Measurements from ENCODE around the gene ADRB1. TPM values are rescaled to one million over a fixed set of nuclear protein-coding genes. Genes with fewer than 3 reads are reported as not detected.

ADRB1 gene
- total RNA-seq, 4 donors from 2014 or later: 0.34 to 4.9 (median 2.8) TPM

DNA sequence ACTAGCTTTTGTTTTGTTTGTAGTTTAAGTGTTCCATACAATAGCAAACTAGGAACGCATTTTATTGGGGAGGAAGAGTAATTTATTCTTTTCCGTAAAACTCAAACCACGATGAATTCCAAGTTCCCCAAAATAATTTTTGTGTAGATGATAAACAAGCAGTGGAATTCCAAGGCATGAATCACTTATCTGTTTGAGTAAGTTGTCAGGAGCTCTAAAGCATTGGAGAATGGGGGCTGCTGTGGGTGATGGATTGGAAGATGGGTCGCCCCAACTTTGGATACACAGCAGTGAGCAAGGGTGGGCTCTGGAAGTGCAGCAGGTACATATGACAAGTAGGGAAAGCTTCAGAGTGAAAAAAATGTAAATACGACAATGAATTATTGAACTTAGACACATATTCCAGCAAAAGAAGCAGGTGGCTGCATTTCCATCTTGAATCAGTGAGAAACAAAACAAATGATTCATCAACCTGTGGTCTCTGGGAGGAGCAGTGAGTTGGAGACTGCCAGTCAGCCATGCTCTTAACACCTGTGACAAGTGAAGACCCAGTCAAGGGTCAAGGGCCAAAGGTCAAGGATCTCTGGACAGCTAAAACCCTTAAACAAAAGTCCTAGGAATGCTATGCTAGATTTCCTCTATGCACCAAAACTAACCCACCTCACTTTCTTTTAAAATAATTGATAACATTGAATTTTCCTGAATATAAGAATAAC is 34.2 kb upstream of the ADRB1 start:
- TF ChIP-seq CTCF (IDR thresholded peaks at IDR 0.05; ENCODE audit: low read depth): no peak

DNA sequence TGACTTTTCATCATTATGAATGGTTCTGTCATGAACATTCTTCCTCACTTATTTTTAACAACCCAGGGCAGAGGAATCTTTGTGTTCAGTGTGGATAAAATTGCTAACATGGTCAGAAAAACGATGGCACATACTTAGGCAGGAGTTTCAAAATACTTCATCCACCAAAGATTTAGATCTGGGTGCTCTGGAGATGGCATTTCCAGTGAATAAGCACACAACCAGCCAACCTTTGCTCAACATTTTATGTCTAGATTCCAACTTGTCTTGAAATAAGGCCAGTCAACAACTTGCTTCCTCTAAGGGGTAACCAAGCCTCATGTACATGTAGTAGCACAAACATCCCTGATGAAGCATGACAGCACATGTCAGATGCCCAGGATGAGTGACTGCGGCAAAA is 33.4 kb upstream of the ADRB1 start:
- TF ChIP-seq CTCF (IDR thresholded peaks at IDR 0.05; ENCODE audit: low read depth): no peak

- no peak for TF ChIP-seq CTCF (IDR thresholded peaks at IDR 0.05; ENCODE audit: low read depth)
These were observed 31.0 kb upstream of the ADRB1 start for GRCh38 chr10:114012650-114013049.

GRCh38 chr10:114015708-114016107 is 28.0 kb upstream of the ADRB1 start:
- TF ChIP-seq CTCF (IDR thresholded peaks at IDR 0.05; ENCODE audit: low read depth): no peak

GRCh38 chr10:114017271-114017670 is 26.4 kb upstream of the ADRB1 start:
- TF ChIP-seq CTCF (IDR thresholded peaks at IDR 0.05; ENCODE audit: low read depth): no peak

GRCh38 chr10:114017873-114018272 is 25.8 kb upstream of the ADRB1 start:
- no peak for TF ChIP-seq CTCF (IDR thresholded peaks at IDR 0.05; ENCODE audit: low read depth)

DNA sequence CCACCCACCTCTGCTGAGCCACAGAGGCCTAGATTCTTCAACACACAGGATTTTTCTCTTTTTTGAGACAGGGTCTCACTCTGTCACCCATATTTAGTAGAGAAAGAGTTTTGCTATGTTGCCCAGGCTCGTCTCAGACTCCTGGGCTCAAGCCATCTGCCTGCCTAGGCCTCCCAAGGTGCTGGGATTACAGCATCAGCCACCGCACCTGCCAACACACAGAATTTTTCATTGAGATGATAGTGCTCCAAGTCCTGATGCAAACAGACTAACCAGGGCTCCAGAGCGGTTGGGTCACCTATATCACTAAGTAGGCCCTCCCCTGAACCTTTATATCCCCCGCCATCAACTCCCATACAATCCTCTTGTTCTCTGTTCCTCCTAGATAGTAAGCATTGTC is 24.4 kb upstream of the ADRB1 start:
- TF ChIP-seq CTCF (IDR thresholded peaks at IDR 0.05; ENCODE audit: low read depth): no peak
